Renal cortical epithelial cell (primary cell): Measurements from ENCODE around the gene AS3MT. TPM values are rescaled to one million over a fixed set of nuclear protein-coding genes. Genes with fewer than 3 reads are reported as not detected.
"Not testable (repeated sequence)": the region's sequence is repeated elsewhere in the genome, so short reads cannot be mapped to it uniquely, and the experiment has no call there.

ENCODE experiments used
- DNase-seq: peaks from one replicate; pipeline ENCODE4 v3.0.0-alpha.2; 2011; ENCODE audit warnings: low read depth
- total RNA-seq: library from RNA; depleted of rRNA; stranded (reverse); fragments of >200 nt; gene quantifications from 2 replicates; pipeline ENCODE4 v1.2.3, GENCODE V29; 2014

Gene AS3MT, protein sequence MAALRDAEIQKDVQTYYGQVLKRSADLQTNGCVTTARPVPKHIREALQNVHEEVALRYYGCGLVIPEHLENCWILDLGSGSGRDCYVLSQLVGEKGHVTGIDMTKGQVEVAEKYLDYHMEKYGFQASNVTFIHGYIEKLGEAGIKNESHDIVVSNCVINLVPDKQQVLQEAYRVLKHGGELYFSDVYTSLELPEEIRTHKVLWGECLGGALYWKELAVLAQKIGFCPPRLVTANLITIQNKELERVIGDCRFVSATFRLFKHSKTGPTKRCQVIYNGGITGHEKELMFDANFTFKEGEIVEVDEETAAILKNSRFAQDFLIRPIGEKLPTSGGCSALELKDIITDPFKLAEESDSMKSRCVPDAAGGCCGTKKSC
- total RNA-seq = 6.1 and 11.4 TPM in 2 replicates

GRCh38 chr10:102869258-102870198, at the start of gene AS3MT:
TSS of gene AS3MT (plus strand) at chr10:102869470. CDS start at chr10:102869593, 123 bp downstream.
- DNase-seq = no peak

- DNase-seq = not testable (repeated sequence)
Measured at GRCh38 chr10:102820008-102820407, 49.3 kb upstream of the AS3MT start.

DNA sequence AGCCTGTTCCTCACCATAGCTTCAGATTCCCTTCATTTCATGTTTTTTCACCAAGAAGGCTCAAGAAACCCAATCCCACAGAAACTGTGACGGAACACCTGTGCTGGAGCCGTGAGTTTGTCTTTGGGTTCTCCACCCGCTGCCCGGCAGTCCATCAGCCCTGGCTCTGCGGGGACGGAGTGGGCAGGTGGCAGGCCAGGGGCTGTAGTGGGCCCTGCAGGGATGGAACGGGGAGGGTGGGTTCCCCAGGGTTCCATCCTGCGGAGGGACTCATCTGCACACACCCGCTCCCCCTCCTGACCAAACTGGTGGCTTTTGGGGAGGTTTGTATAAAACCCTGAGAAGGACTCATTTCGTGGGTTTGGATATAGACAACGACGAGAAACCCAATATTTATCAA, 47.0 kb upstream of the AS3MT start:
- no peak for DNase-seq

- no peak for DNase-seq
Measured at GRCh38 chr10:102824664-102825063, 44.6 kb upstream of the AS3MT start.

GRCh38 chr10:102826148-102826796, 43.0 kb upstream of the AS3MT start:
- DNase-seq = no peak

DNA sequence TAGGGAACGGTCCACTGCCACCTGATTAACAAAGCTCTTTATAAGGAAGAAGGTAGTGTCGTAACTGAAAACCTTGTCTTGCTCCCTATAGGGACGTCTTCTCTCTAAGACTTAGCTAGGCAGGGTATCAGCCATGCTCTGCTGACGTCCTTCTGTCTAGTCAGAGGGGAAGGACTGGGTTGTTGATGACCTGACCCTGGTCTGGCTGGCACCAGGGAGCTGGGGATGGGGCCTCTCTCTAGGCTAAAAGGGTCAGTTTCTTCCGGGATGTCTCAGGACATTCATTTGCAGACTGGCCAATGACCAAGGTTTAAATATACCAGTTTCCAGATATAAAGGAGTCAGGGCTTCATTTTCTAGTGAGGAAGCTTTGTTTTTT, 41.7 kb upstream of the AS3MT start:
- no peak for DNase-seq

DNA sequence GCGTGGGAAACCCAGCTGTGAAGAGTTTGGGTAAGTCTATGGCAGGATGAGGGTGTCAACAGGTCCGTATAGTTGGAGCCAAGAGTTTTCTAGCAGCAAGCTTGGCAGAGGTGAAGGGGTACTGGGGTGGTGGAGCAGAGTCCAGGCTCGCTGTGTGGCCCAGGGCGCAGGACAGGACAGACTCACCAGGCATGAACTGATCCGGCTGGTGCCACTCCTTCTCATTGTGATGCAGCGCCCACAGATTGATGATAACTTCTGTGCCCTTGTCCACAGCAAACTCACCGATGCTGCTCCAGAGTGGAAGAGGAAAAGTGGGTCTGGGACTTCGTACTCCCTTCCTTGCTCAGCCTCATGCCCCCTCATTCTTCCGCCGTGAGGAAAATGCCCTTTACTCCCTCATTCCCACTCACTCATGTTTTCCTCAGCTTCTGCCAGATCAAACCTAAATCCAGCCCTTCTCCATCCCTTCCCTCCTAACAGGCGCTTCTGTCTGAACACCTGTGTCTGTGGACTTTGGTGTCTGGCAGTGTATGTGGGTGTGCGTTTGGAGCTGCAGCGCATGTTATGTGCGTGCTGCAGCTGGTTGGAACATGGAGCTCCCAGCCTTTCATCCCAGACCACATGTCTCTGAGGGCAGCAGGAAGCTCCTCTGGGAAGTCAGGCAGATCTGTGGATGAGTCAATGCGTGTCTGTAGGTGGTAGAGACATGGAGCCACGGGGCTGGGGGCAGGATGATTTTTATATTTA, 37.8 kb upstream of the AS3MT start:
- no peak for DNase-seq

DNA sequence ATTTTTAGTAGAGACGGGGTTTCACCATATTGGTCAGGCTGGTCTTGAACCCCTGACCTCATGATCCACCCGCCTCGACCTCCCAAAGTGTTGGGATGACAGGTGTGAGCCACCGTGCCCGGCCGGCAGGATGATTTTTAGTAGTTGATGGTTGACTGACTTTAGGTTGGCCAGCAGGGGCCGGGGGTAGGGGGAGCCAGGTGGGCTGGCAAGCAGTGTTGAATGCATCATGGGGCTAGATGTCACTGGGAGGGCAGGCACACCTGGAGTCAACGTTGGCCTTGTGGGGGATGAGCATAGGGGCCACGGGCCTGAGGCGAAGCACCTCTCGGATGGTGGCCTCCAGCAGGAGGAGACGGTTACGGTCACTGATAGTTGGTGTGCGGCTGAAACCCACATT, 37.0 kb upstream of the AS3MT start:
- DNase-seq = no peak

- no peak for DNase-seq
Measured at GRCh38 chr10:102832987-102833386, 36.3 kb upstream of the AS3MT start.

GRCh38 chr10:102834143-102834542, 35.1 kb upstream of the AS3MT start:
- DNase-seq = no peak

- DNase-seq = peak; percentile 53
Measured at GRCh38 chr10:102835007-102835482, 34.2 kb upstream of the AS3MT start.

GRCh38 chr10:102837230-102837721, 32.0 kb upstream of the AS3MT start, which contains the start of gene CYP17A1:
TSS of gene CYP17A1 (minus strand) at chr10:102837413. CDS start at chr10:102837361, 52 bp downstream.
- peak; percentile 60 for DNase-seq

GRCh38 chr10:102838276-102838927, 30.9 kb upstream of the AS3MT start:
- DNase-seq = not testable (repeated sequence)

DNA sequence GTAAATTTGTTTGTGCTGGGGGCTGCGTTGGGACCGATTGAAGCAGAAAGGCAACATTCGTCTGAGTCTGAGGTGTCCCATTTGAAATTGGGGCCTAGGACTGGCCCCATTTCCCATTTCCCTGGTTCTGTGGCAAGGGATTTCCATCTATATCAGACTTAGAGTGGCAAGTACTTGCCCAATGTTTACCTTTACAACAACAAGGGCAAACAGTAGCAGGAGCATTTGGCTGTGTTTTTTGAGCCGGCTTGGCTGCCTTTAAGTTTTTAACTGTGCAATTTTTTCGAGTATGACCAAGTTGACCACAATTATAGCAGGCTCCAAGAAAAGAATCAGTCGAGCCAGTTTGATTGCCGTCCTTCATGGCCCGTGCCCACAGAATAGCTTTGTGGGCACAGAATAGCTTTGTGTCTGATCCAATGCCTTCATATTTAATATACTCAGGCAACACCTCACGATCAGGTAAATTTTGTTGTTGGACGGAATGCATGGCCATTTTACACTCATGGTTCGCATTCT, 27.4 kb upstream of the AS3MT start:
- DNase-seq = no peak

- not testable (repeated sequence) for DNase-seq
Measured at GRCh38 chr10:102843139-102843538, 26.1 kb upstream of the AS3MT start.

GRCh38 chr10:102844190-102844776, 25.0 kb upstream of the AS3MT start:
- DNase-seq = not testable (repeated sequence)

- no peak for DNase-seq
Measured at GRCh38 chr10:102845352-102845902, 23.8 kb upstream of the AS3MT start.

DNA sequence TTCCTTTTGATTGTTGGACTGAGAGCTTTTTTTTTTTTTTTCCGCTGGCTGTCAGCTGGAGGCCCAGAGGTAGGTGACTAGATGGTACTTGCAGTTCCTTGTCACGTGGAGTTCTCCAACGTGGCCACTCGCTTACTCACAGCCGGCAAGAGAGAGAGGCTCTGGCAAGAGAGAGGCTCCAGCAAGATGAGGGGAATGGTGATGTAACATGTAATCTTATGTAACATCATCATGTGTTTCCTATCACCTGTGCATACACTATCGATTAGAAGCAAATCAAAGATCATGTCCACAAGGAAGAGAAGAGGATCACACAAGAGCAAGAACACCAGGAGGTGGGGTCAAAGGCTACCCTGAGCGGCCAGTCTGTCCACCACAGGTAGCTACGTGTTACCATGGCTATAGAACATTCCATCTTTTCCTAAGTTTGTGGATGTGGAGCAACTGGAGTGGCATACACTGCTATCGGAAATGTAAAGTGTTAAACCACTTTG, 19.2 kb upstream of the AS3MT start:
- no peak for DNase-seq

DNA sequence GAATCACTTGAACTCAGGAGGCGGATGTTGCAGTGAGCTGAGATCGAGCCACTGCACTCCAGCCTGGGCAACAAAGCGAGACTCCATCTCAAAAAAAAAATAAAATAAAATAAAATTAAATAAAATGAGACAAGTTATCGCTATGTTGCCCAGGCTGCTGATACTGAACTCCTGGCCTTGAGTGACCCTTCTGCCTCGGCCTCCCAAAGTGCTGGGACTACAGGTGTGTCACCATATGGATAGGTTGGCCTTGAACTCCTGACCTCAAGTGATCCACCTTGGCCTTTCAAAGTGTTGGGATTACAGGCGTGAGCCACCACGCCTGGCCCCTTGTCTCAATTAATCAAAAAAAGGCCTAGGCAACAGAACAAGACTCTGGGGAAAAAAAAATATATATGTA, 16.0 kb upstream of the AS3MT start:
- DNase-seq = not testable (repeated sequence)
